ENCODE results near the gene EME1. TPM values are rescaled to one million over a fixed set of nuclear protein-coding genes. Genes with fewer than 3 reads are reported as not detected.

EME1 gene
- total and polyA plus RNA-seq, 2 experiments from 2014 or later, result 14.4 to 15.9 TPM

GRCh38 chr17:50379351-50380132, 6.5 kb downstream of the EME1 start:
- no peak for TF ChIP-seq CREB1 (CRISPR knock-in tag; IDR thresholded peaks at IDR 0.05; ENCODE audit: low read depth)
- no peak for TF ChIP-seq ZNF114 (CRISPR knock-in tag; IDR thresholded peaks at IDR 0.05)
- TF ChIP-seq EZH2 (IDR thresholded peaks at IDR 0.05; ENCODE audit: low read depth, unreplicated experiment), result no peak
- no peak for TF ChIP-seq CTCF (conservative IDR thresholded peaks at IDR 0.05; ENCODE audit: low read depth in 2 of 2)
- TF ChIP-seq, protein P1, sequence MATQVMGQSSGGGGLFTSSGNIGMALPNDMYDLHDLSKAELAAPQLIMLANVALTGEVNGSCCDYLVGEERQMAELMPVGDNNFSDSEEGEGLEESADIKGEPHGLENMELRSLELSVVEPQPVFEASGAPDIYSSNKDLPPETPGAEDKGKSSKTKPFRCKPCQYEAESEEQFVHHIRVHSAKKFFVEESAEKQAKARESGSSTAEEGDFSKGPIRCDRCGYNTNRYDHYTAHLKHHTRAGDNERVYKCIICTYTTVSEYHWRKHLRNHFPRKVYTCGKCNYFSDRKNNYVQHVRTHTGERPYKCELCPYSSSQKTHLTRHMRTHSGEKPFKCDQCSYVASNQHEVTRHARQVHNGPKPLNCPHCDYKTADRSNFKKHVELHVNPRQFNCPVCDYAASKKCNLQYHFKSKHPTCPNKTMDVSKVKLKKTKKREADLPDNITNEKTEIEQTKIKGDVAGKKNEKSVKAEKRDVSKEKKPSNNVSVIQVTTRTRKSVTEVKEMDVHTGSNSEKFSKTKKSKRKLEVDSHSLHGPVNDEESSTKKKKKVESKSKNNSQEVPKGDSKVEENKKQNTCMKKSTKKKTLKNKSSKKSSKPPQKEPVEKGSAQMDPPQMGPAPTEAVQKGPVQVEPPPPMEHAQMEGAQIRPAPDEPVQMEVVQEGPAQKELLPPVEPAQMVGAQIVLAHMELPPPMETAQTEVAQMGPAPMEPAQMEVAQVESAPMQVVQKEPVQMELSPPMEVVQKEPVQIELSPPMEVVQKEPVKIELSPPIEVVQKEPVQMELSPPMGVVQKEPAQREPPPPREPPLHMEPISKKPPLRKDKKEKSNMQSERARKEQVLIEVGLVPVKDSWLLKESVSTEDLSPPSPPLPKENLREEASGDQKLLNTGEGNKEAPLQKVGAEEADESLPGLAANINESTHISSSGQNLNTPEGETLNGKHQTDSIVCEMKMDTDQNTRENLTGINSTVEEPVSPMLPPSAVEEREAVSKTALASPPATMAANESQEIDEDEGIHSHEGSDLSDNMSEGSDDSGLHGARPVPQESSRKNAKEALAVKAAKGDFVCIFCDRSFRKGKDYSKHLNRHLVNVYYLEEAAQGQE (IDR thresholded peaks at IDR 0.05; ENCODE audit: unreplicated experiment), result no peak
- no peak for TF ChIP-seq ZNF331 (CRISPR knock-in tag; IDR thresholded peaks at IDR 0.05; ENCODE audit: low read depth)
- no peak for TF ChIP-seq JUNB (IDR thresholded peaks at IDR 0.05; ENCODE audit: unreplicated experiment)
- no peak for TF ChIP-seq ZNF462 (CRISPR knock-in tag; IDR thresholded peaks at IDR 0.05)
- no peak for TF ChIP-seq NANOG (IDR thresholded peaks at IDR 0.05; ENCODE audit: borderline replicate concordance)
- TF ChIP-seq EZH2phosphoT487 (IDR thresholded peaks at IDR 0.05; ENCODE audit: unreplicated experiment), result no peak
- no peak for TF ChIP-seq STAT1 (IDR thresholded peaks at IDR 0.05; ENCODE audit: unreplicated experiment)
- TF ChIP-seq, protein P2, sequence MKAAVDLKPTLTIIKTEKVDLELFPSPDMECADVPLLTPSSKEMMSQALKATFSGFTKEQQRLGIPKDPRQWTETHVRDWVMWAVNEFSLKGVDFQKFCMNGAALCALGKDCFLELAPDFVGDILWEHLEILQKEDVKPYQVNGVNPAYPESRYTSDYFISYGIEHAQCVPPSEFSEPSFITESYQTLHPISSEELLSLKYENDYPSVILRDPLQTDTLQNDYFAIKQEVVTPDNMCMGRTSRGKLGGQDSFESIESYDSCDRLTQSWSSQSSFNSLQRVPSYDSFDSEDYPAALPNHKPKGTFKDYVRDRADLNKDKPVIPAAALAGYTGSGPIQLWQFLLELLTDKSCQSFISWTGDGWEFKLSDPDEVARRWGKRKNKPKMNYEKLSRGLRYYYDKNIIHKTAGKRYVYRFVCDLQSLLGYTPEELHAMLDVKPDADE (IDR thresholded peaks at IDR 0.05), result no peak
- no peak for TF ChIP-seq POLR2AphosphoS5 (IDR thresholded peaks at IDR 0.05; ENCODE audit: low read depth)
- Mint-ChIP-seq H3K9me3 (no peaks in the 10 kb centered on the region), H3K4me1 (no peaks in the 10 kb centered on the region), H3K27me3 (ENCODE audit: insufficient read depth, low read depth, poor library complexity) (peaks cover 7% of the 10 kb centered on the region), H3K27ac (no peak overlapping the region), H3K36me3 (ENCODE audit: low read depth) (peaks cover 61% of the 10 kb centered on the region), H3K4me3 (no peak overlapping the region)
- Histone ChIP-seq H2AFZ (no peak overlapping the region), H3K4me2 (no peak overlapping the region), H4K20me1 (replicated peaks; ENCODE audit: insufficient read depth) (no peaks in the 10 kb centered on the region; the same call in 1 of the 2 replicates), H3K4me3 (no peak overlapping the region), H3K27me3 (ENCODE audit: insufficient read depth) (no peaks in the 10 kb centered on the region), H3F3A (replicated peaks; ENCODE audit: low read depth) (0 out of 2 replicates have a peak, but pooled peaks cover 3% of the 10 kb centered on the region), H3K4me1 (ENCODE audit: insufficient read depth) (no peaks in the 10 kb centered on the region), H3K27ac (ENCODE audit: low read depth) (no peak overlapping the region), H3K9me2 (ENCODE audit: insufficient read depth) (no peaks in the 10 kb centered on the region), H3K79me2 (replicated peaks; ENCODE audit: insufficient read depth) (no peaks in the 10 kb centered on the region), H3K36me3 (ENCODE audit: insufficient read depth) (peaks cover 26% of the 10 kb centered on the region)
- ATAC-seq, result no peak
- DNase-seq (ENCODE audit: low spot score), result no peak
